Upper lobe of right lung (tissue), 1 donor: ENCODE measurements around the gene SULT2B1. TPM values are rescaled to one million over a fixed set of nuclear protein-coding genes. Genes with fewer than 3 reads are reported as not detected.

ENCODE experiments used
- ATAC-seq: fragments of 200-7000 bp; cut with Tn5 transposase; one replicate; pipeline ENCODE4 v1.9.1; 2020; ENCODE audit warnings: mild to moderate bottlenecking, moderate library complexity
- DNase-seq: peaks from one replicate; pipeline ENCODE4 v3.0.0-alpha.2; 2020
- H3K27ac ChIP-seq: fragments of 200-600 bp; one replicate; pipeline ENCODE4 v1.8.0; 2022
- H3K27me3 ChIP-seq: fragments of 200-600 bp; one replicate; pipeline ENCODE4 v1.8.0; 2022; ENCODE audit warnings: mild to moderate bottlenecking
- H3K36me3 ChIP-seq: fragments of 200-600 bp; one replicate; pipeline ENCODE4 v1.8.0; 2022
- H3K4me1 ChIP-seq: fragments of 200-600 bp; one replicate; pipeline ENCODE4 v1.8.0; 2022
- H3K4me3 ChIP-seq: fragments of 200-600 bp; one replicate; pipeline ENCODE4 v1.8.0; 2022; ENCODE audit warnings: mild to moderate bottlenecking
- H3K9me3 ChIP-seq: fragments of 200-600 bp; one replicate; pipeline ENCODE4 v1.8.0; 2022
- CTCF ChIP-seq: fragments of 200-600 bp; IDR thresholded peaks from one replicate; pipeline ENCODE4 v1.8.0; 2022; ENCODE audit warnings: antibody characterized with exemption
- intact Hi-C: fragments of 100-400 bp; cut with DNase I; formaldehyde crosslinking; loops from one replicate; pipeline ENCODE4 v1.11.0; 2022
- total RNA-seq: library from RNA; stranded (reverse); fragmentation: NEBNext Ultra II Directional; extraction: Animal tissue kit (Norgen Biotek cat#: 25700); gene quantifications from one replicate; pipeline ENCODE4 v1.2.1, GENCODE V29; 2021
- donor health status: DM: no; HTN: yes; CAD: no; lungs with severe emphysema.

SULT2B1 gene
- total RNA-seq, 1 donor from 2014 or later, result 20.4 TPM

DNA sequence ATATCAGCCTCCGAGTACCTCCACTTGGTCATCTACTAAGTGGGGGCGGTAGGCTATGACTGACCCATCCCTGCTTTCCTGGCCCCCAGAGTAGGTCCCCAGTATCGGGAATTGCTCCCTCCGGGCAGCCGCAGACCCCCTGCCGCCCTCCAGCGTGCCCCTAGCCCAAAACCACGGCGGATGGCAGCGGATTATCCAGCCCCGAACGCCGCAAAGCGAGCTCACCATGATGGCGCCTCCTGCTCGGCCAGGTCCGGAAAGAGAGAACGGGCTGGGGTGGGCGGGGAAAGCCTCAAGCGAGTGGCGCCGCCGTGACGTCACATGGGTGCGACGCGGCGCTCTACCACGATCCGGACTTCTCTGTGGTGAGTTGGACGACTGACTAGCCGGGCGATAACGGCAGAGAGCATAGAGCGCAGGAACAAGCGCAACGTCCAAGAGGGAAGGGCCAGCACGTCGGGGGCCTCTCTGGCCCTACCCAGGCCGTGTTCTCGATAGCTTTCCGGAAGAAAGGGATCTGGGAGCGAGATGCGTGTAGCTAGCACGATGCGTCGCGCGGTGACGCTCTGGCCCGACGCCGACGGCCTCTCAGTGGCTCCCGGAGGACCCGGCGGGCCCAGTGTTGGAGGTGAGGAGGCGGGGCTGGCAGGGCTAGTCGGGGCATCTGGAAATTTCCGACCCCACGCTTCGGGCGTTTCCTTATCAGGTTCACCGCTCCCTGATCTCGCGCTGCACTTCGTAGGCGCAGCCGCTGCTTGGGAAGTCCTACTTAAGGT, 67.1 kb downstream of the SULT2B1 start, which contains the start of the genes RPL18 and SPHK2:
TSS of gene RPL18 (minus strand) at position 263 of the 776 bp plus-strand sequence. CDS start at position 228, 35 bp downstream.
TSS of gene SPHK2 (plus strand) at position 591 of the 776 bp plus-strand sequence. CDS start 1,009 bp downstream, outside the sequence.
- ATAC-seq (peak; percentile 89), DNase-seq (peak; percentile 98)
- Histone ChIP-seq H3K36me3 (peaks cover 30% of the 10 kb centered on the region), H3K9me3 (no peaks in the 10 kb centered on the region), H3K27me3 (no peaks in the 10 kb centered on the region), H3K4me3 (peak within 1 kb of the TSS; percentile 90), H3K27ac (peak within 1 kb of the TSS; percentile 93), H3K4me1 (peaks cover 35% of the 10 kb centered on the region)
- TF ChIP-seq CTCF, result no peak
- intact Hi-C loops, result no loop called here

GRCh38 chr19:48619692-48620585, 68.0 kb downstream of the SULT2B1 start:
- intact Hi-C loops, result no loop called here
- Histone ChIP-seq H3K36me3 (peaks cover 27% of the 10 kb centered on the region), H3K4me1 (peaks cover 40% of the 10 kb centered on the region), H3K27me3 (no peaks in the 10 kb centered on the region), H3K4me3 (peak overlapping the region; percentile 90), H3K9me3 (no peaks in the 10 kb centered on the region), H3K27ac (peak overlapping the region; percentile 93)
- no peak for TF ChIP-seq CTCF
- DNase-seq, result no peak
- ATAC-seq, result no peak

GRCh38 chr19:48623556-48624066, 71.6 kb downstream of the SULT2B1 start:
- DNase-seq (no peak), ATAC-seq (no peak)
- intact Hi-C loops, result no loop called here
- Histone ChIP-seq H3K27me3 (no peaks in the 10 kb centered on the region), H3K4me1 (peaks cover 16% of the 10 kb centered on the region), H3K36me3 (no peaks in the 10 kb centered on the region), H3K4me3 (peak overlapping the region; percentile 36), H3K9me3 (no peaks in the 10 kb centered on the region), H3K27ac (peak overlapping the region; percentile 53)
- no peak for TF ChIP-seq CTCF

DNA sequence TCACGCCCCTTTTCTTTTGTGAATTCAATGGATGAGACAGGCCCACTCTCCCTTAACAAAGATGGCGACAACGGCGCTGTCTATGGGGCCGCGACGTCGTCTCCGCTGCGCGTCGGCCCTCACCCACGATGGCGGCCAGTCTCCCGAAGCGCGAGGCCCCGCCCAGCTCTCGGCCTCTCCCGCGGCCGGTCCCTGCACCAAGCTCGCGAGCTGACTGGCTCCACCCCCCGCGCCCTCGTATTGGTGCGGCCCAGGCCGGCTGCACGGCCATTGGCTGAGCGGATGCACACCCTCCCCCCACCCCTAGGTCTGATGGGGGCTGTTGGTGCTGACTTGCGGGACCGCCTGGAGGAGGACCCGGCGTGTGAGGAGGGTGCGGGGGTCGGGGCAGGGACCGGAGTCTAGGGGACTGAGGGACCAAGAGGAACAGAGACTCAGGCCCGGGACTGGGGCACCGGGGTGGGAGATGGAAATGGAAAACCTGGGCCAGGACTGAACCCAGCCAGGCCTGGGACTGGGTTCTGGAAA, 72.2 kb downstream of the SULT2B1 start:
- no peaks in the 10 kb centered on the region for H3K36me3 ChIP-seq
- H3K27me3 ChIP-seq, result no peaks in the 10 kb centered on the region
- peak; percentile 99 for DNase-seq
- H3K4me1 ChIP-seq, result peaks cover 16% of the 10 kb centered on the region
- peak overlapping the region; percentile 48 for H3K4me3 ChIP-seq
- peak; percentile 88 for ATAC-seq
- peak overlapping the region; percentile 80 for H3K27ac ChIP-seq
- intact Hi-C loops, result no loop called here
- H3K9me3 ChIP-seq, result no peaks in the 10 kb centered on the region
- no peak for TF ChIP-seq CTCF
